ENCODE data around the gene TPRG1L.

The TPRG1L gene

GRCh38 chr1:3630161-3630611, 5.4 kb downstream of the TPRG1L start:
- no peak for DNase-seq

GRCh38 chr1:3630914-3631313, 6.1 kb downstream of the TPRG1L start:
- DNase-seq: no peak

- no peak for DNase-seq
Observed at GRCh38 chr1:3631320-3632260, 6.8 kb downstream of the TPRG1L start.

- no peak for DNase-seq
Observed at GRCh38 chr1:3632298-3632697, 7.5 kb downstream of the TPRG1L start.

GRCh38 chr1:3632716-3633343, 8.0 kb downstream of the TPRG1L start:
- DNase-seq: no peak

GRCh38 chr1:3633344-3634058, 8.7 kb downstream of the TPRG1L start:
- DNase-seq: no peak

GRCh38 chr1:3634059-3634800, 9.4 kb downstream of the TPRG1L start:
- no peak for DNase-seq

GRCh38 chr1:3636080-3636479, 11.3 kb downstream of the TPRG1L start:
- DNase-seq: no peak

- no peak for DNase-seq
Observed at GRCh38 chr1:3636531-3636930, 11.7 kb downstream of the TPRG1L start.

GRCh38 chr1:3638027-3638426, 13.2 kb downstream of the TPRG1L start:
- no peak for DNase-seq

GRCh38 chr1:3638676-3639075, 13.9 kb downstream of the TPRG1L start:
- DNase-seq: no peak

GRCh38 chr1:3639397-3639911, 14.6 kb downstream of the TPRG1L start:
- DNase-seq: no peak

- no peak for DNase-seq
Observed at GRCh38 chr1:3640121-3640837, 15.5 kb downstream of the TPRG1L start.

GRCh38 chr1:3641046-3641760, 16.4 kb downstream of the TPRG1L start:
- no peak for DNase-seq

GRCh38 chr1:3641816-3642215, 17.0 kb downstream of the TPRG1L start:
- no peak for DNase-seq

GRCh38 chr1:3642919-3643675, 18.3 kb downstream of the TPRG1L start:
- DNase-seq: no peak

- no peak for DNase-seq
Observed at GRCh38 chr1:3644273-3644672, 19.5 kb downstream of the TPRG1L start.

GRCh38 chr1:3645247-3645646, 20.4 kb downstream of the TPRG1L start:
- DNase-seq: no peak

- DNase-seq: no peak
Observed at GRCh38 chr1:3645666-3646355, 21.0 kb downstream of the TPRG1L start.

GRCh38 chr1:3646596-3646995, 21.8 kb downstream of the TPRG1L start:
- no peak for DNase-seq

All from inflammatory macrophage treated with lipopolysaccharide for 4 hours (primary cell).